ENCODE results near the gene CFAP77. TPM values are rescaled to one million over a fixed set of nuclear protein-coding genes. Genes with fewer than 3 reads are reported as not detected.

Gene CFAP77
- total and polyA plus RNA-seq, 2 of the 13 experiments (the other 11 are each of a cell fraction or from before 2014, with no cell fraction given): not detected

GRCh38 chr9:132575811-132576210 is 165.8 kb downstream of the CFAP77 start:
- Histone ChIP-seq H2AFZ (ENCODE audit: low read length) (no peak overlapping the region), H3K4me1 (ENCODE audit: insufficient read depth, low read length) (no peaks in the 10 kb centered on the region), H3K9ac (ENCODE audit: insufficient read depth, low read depth, low read length) (no peak overlapping the region), H3K79me2 (ENCODE audit: insufficient read depth, low read length) (no peaks in the 10 kb centered on the region), H3K27me3 (ENCODE audit: control insufficient read depth in 1 of 2, insufficient read depth in 2 of 2, low read length in 2 of 2) (peaks cover 10 to 37% of the 10 kb centered on the region in 2 experiments), H3K36me3 (replicated peaks in 1 of 2; ENCODE audit: control insufficient read depth in 1 of 2, insufficient read depth in 2 of 2, low read length in 2 of 2) (no peaks in the 10 kb centered on the region), H3K4me3 (replicated peaks in 1 of 3; ENCODE audit: insufficient read depth in 1 of 3, low read depth in 2 of 3, low read length in 3 of 3) (no peak overlapping the region), H3K27ac (ENCODE audit: extremely low read length, insufficient read depth, low read length) (no peak overlapping the region), H4K20me1 (ENCODE audit: insufficient read depth, low read length) (peaks cover 14% of the 10 kb centered on the region; the same call in 1 of the 2 replicates), H3K4me2 (ENCODE audit: low read depth, low read length) (no peak overlapping the region), H3K9me3 (ENCODE audit: low read length) (no peaks in the 10 kb centered on the region)
- POLR2A ChIA-PET: no interaction called here
- CTCF ChIA-PET (ENCODE audit: low intra/inter-chr PET ratio, low total read pairs): interaction anchor here (0.7 to 2.8 kb wide), 3 partner anchors 30 to 164 kb away, joined by 4 to 22 read pairs (median 17); no protein-coding TSS in a partner anchor
- TF ChIP-seq ZKSCAN5 (CRISPR knock-in tag; IDR thresholded peaks at IDR 0.05) (no peak), RNF219 (CRISPR knock-in tag; IDR thresholded peaks at IDR 0.05) (no peak), HDAC6 (IDR thresholded peaks at IDR 0.05; ENCODE audit: low read depth, low read length) (no peak), SP1 (IDR thresholded peaks at IDR 0.05) (no peak), SP1 (CRISPR knock-in tag; IDR thresholded peaks at IDR 0.05) (no peak), GTF3A (CRISPR knock-in tag; conservative IDR thresholded peaks at IDR 0.05) (no peak), TMF1 (CRISPR knock-in tag; IDR thresholded peaks at IDR 0.05; ENCODE audit: low read depth) (no peak), ZNF777 (CRISPR knock-in tag; IDR thresholded peaks at IDR 0.05) (no peak), ARHGAP35 (CRISPR knock-in tag; IDR thresholded peaks at IDR 0.05; ENCODE audit: borderline replicate concordance) (no peak)
- no TSS peak for BruUV-seq (replicated peaks)
- intact Hi-C loops (cut with micrococcal nuclease; ENCODE audit: unreplicated experiment): loop anchor here (1.0 to 2.0 kb wide), 2 partner anchors 69 to 163 kb away; no protein-coding TSS in a partner anchor
- ATAC-seq (no peak), DNase-seq (ENCODE audit: low spot score) (no peak), FAIRE-seq (no peak)
- in situ Hi-C loops (cut with HindIII; ENCODE audit: extremely low pct_ligation_motif_present, low pct_unique_long_range_greater_than_20kb): loop anchor here (5.0 kb wide), 2 partner anchors 69 to 164 kb away; partner anchors contain the start of gene CFAP77
- WGBS (ENCODE audit: low lambda C conversion rate): 3% methylated on average over 5 of the region's 5 CpGs
